ENCODE measurements around the gene ARHGAP9.

DNA sequence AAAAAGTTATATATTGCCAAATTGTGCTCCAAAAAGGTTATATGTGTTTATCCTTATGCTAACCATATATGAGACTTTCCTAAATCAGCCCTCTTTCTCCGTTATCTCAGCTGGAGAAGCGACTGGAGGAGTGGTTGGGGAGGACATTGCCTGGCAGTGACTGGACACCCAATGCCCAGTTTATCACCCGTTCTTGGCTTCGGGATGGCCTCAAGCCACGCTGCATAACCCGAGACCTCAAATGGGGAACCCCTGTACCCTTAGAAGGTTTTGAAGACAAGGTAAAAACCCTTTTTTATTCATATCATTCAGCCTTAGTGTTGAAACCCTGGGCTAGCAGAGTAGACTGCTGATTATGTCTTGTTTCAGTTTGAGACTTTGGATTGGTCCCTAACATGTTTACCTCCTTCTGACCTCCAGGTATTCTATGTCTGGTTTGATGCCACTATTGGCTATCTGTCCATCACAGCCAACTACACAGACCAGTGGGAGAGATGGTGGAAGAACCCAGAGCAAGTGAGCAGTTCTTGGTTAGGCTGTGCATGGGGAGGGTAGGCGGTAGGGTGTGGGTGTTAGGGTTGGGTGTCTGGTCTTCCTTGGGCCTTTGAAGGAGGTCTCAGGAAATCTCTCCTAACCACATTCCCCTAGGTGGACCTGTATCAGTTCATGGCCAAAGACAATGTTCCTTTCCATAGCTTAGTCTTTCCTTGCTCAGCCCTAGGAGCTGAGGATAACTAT is 32.1 kb upstream of the ARHGAP9 start:
- TF ChIP-seq, protein P1, sequence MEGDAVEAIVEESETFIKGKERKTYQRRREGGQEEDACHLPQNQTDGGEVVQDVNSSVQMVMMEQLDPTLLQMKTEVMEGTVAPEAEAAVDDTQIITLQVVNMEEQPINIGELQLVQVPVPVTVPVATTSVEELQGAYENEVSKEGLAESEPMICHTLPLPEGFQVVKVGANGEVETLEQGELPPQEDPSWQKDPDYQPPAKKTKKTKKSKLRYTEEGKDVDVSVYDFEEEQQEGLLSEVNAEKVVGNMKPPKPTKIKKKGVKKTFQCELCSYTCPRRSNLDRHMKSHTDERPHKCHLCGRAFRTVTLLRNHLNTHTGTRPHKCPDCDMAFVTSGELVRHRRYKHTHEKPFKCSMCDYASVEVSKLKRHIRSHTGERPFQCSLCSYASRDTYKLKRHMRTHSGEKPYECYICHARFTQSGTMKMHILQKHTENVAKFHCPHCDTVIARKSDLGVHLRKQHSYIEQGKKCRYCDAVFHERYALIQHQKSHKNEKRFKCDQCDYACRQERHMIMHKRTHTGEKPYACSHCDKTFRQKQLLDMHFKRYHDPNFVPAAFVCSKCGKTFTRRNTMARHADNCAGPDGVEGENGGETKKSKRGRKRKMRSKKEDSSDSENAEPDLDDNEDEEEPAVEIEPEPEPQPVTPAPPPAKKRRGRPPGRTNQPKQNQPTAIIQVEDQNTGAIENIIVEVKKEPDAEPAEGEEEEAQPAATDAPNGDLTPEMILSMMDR (IDR thresholded peaks at IDR 0.05; ENCODE audit: insufficient read depth, low read length): no peak
- no peak for TF ChIP-seq POLR2AphosphoS5 (IDR thresholded peaks at IDR 0.05; ENCODE audit: low read depth)
- no peak for TF ChIP-seq SPI1 (IDR thresholded peaks at IDR 0.05; ENCODE audit: borderline replicate concordance, low read depth)
- no peak for TF ChIP-seq GABPA (IDR thresholded peaks at IDR 0.05; ENCODE audit: low read depth)
